GM11168 (cell line): ENCODE data around the gene ARHGAP33.

Source experiments
- in situ Hi-C: fragments of 300-500 bp; cut with MboI; formaldehyde crosslinking; loops from one replicate; pipeline ENCODE4 v1.12.0; 2022; ENCODE audit warnings: low sequenced_read_pairs; ENCODE audit not compliant: unreplicated experiment

The ARHGAP33 gene

GRCh38 chr19:35775298-35776101, at the start of gene ARHGAP33:
TSS of gene ARHGAP33 (plus strand) at chr19:35775564. CDS start at chr19:35775659, 95 bp downstream.
- in situ Hi-C loops: no loop called here

- in situ Hi-C loops: no loop called here
These were observed 48.1 kb upstream of the ARHGAP33 start for GRCh38 chr19:35727053-35727955.

GRCh38 chr19:35727956-35728706, 47.2 kb upstream of the ARHGAP33 start:
- in situ Hi-C loops: no loop called here

GRCh38 chr19:35729021-35729420, 46.3 kb upstream of the ARHGAP33 start:
- in situ Hi-C loops: no loop called here

- in situ Hi-C loops: no loop called here
These were observed 45.6 kb upstream of the ARHGAP33 start for GRCh38 chr19:35729763-35730162.

- in situ Hi-C loops: no loop called here
These were observed 45.0 kb upstream of the ARHGAP33 start for GRCh38 chr19:35730326-35730725.

- in situ Hi-C loops: no loop called here
These were observed 44.0 kb upstream of the ARHGAP33 start for GRCh38 chr19:35731353-35731752.

- in situ Hi-C loops: no loop called here
These were observed 43.5 kb upstream of the ARHGAP33 start for GRCh38 chr19:35731779-35732405.

- in situ Hi-C loops: no loop called here
These were observed 42.7 kb upstream of the ARHGAP33 start for GRCh38 chr19:35732540-35733179.

GRCh38 chr19:35733180-35734125, 41.9 kb upstream of the ARHGAP33 start:
- in situ Hi-C loops: no loop called here

- in situ Hi-C loops: no loop called here
These were observed 41.1 kb upstream of the ARHGAP33 start for GRCh38 chr19:35734273-35734672.

- in situ Hi-C loops: no loop called here
These were observed 40.5 kb upstream of the ARHGAP33 start for GRCh38 chr19:35734889-35735288.

- in situ Hi-C loops: no loop called here
These were observed 38.2 kb upstream of the ARHGAP33 start for GRCh38 chr19:35736913-35737886.

GRCh38 chr19:35738021-35738886, 37.1 kb upstream of the ARHGAP33 start:
- in situ Hi-C loops: no loop called here

- in situ Hi-C loops: no loop called here
These were observed 36.5 kb upstream of the ARHGAP33 start for GRCh38 chr19:35738887-35739229.

- in situ Hi-C loops: no loop called here
These were observed 35.9 kb upstream of the ARHGAP33 start for GRCh38 chr19:35739275-35740107.
